Measurements from ENCODE around the gene RBM19.
A peak's percentile ranks its signal among the peaks of the same experiment; 100 is the strongest.

Gene RBM19

DNA sequence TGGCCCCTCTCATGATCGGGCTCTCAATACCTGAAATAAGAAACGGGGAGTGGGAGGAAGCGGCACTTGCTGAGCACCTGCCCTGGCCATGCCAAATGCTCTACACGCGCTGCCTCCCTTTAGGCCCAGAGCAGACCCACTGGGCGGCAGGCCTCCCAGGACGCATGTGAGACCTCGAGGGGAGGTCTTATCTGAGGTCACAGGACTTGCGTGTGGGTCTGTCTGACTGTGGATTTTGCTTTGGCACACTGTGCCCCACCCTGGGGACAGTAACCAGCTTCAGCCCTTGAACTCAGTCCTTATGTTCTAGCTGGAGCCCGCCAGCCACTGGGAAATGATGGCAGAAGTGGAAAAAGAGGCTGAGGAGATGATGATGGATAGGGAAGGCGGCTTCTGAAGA lies 91.8 kb downstream of the RBM19 start:
- no peak for DNase-seq (ENCODE audit: low read depth)
- TF ChIP-seq, protein P1, sequence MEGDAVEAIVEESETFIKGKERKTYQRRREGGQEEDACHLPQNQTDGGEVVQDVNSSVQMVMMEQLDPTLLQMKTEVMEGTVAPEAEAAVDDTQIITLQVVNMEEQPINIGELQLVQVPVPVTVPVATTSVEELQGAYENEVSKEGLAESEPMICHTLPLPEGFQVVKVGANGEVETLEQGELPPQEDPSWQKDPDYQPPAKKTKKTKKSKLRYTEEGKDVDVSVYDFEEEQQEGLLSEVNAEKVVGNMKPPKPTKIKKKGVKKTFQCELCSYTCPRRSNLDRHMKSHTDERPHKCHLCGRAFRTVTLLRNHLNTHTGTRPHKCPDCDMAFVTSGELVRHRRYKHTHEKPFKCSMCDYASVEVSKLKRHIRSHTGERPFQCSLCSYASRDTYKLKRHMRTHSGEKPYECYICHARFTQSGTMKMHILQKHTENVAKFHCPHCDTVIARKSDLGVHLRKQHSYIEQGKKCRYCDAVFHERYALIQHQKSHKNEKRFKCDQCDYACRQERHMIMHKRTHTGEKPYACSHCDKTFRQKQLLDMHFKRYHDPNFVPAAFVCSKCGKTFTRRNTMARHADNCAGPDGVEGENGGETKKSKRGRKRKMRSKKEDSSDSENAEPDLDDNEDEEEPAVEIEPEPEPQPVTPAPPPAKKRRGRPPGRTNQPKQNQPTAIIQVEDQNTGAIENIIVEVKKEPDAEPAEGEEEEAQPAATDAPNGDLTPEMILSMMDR (conservative IDR thresholded peaks at IDR 0.05; ENCODE audit: low read length) = no peak
- H3K4me3 ChIP-seq (ENCODE audit: low read length) = no peak overlapping the region

DNA sequence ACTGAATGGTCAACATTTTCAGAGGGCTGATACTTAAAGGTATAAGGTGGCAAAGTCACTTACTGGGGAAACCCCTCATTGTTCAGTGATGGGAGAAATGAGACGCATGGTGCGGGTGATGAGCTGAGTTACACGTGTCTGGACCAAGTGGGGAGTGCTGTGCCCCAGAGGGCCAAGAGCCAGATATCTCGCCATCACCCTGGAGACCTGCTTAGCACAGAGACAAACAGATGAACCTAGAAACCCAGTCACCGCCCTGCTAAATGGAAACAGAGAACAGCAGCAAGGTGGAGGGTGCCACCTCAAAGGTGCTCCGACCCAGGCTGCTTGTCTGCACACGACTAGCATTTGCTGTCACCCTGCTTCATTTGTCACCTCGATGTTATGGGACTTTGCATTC lies 92.4 kb downstream of the RBM19 start:
- TF ChIP-seq, protein P1 (conservative IDR thresholded peaks at IDR 0.05; ENCODE audit: low read length) = no peak
- DNase-seq (ENCODE audit: low read depth) = no peak

DNA sequence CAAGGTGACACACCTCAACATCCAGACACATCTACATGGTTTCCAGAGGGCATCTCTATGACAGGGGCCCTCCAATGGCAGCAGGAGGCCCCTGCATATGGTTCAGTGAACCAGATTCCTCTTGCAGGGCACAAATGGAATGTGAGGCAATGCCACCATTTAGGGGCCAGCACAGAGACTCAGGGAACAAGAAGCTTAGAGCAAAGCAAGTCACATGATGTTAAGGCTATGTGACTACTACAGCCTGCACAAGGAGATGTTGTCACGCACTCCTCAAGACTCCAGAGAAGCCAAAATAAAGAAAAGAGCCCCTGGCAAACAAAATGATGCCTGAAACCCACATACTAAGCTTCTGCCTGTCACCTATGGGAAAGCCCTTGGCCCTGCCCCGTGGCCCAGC lies 95.2 kb downstream of the RBM19 start:
- no peak for DNase-seq (ENCODE audit: low read depth)
- TF ChIP-seq, protein P1 (conservative IDR thresholded peaks at IDR 0.05; ENCODE audit: low read length) = no peak
- H3K4me3 ChIP-seq (ENCODE audit: low read length) = no peak overlapping the region

More for the DNA sequence above, 92.4 kb downstream of the RBM19 start:
- H3K4me3 ChIP-seq (ENCODE audit: low read length) = no peak overlapping the region

DNA sequence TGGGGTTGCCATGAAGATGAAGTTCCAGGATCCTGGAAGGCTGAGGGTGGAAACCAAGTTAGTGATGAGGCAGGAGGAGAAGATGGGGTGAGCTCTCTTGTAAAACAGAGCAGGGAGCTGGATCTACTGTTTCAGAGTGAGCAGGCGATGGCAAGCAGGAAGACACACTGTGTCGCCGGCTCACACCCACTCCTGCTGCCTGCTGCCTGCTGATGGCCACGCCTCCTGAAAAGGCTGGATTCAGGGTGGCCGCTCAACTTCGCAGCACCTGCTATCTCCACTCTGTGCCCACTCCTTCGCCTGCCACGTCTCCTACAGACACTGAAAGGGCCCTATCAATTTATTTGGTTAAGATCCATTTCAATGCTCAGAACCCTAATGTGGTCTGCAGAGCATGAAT lies 96.1 kb downstream of the RBM19 start:
- no peak for DNase-seq (ENCODE audit: low read depth)
- TF ChIP-seq, protein P1 (conservative IDR thresholded peaks at IDR 0.05; ENCODE audit: low read length) = no peak
- no peak overlapping the region for H3K4me3 ChIP-seq (ENCODE audit: low read length)

DNA sequence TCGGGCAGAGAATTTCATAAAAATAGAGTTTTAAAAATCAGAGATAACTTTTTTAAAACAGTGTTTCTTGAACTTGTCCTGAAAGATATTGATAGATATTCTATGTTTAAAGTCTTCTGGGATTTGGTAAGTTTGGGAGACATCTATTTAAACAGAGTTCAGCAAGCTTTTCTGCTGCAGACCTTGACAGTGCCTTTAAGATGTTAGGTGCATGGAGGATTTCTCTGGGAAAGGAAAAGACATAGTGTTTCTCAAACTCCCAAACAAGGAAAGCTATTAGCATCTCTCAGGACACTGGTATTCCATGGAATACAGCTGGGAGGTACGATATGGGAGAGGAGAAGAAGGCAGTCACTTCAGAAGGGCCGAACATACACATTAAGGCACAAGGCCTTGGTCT lies 97.8 kb downstream of the RBM19 start:
- no peak for DNase-seq (ENCODE audit: low read depth)
- TF ChIP-seq, protein P1 (conservative IDR thresholded peaks at IDR 0.05; ENCODE audit: low read length) = no peak
- no peak overlapping the region for H3K4me3 ChIP-seq (ENCODE audit: low read length)

DNA sequence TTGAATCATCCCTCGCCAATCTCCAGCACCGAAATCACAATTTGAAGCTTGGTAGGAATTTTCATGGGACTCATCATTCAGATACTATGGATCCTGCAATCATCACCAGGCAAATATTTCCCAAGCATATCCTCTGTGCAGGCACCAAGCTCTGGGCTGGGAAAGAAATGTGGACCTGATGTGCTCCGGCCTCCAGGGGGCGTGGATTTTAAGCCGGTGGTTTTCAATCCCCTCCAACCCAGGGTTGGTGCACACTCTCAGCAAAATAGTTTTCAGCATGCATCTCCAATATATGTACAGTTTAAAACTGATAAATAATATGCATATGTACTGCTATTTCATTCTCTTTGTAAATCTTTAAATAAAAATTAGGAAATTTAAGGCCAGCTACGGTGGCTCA lies 98.9 kb downstream of the RBM19 start:
- H3K4me3 ChIP-seq (ENCODE audit: low read length) = no peak overlapping the region
- TF ChIP-seq, protein P1 (conservative IDR thresholded peaks at IDR 0.05; ENCODE audit: low read length) = peak; percentile 44
- DNase-seq (ENCODE audit: low read depth) = peak; percentile 15

DNA sequence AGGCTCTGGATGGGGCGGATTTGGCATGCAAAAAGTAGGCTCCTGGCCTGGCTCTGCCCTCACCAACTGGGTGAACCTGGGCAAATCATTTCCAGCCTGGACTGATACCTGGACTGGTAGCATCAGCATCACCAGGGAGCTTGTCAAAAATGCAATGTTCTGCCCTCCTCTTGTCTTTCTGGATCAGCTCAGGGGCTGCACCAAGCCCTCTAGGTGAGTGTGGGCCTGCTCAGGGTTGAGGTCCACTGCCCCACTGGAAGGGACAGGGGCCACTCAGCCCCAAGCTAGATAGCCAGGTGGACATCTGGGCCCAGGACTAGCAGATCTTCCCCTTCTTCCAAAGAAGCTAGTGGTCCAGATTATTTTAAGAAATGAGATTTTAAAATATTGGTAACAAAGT lies 99.6 kb downstream of the RBM19 start:
- DNase-seq (ENCODE audit: low read depth) = no peak
- H3K4me3 ChIP-seq (ENCODE audit: low read length) = no peak overlapping the region
- TF ChIP-seq, protein P1 (conservative IDR thresholded peaks at IDR 0.05; ENCODE audit: low read length) = no peak

Measured in AG10803 (cell line).